Stimulated activated CD8-positive, alpha-beta memory T cell treated with anti-CD3 and anti-CD28 coated beads, Interleukin-12 subunit alpha, Interleukin-12 subunit beta, amount 100 ng/mL, for 24 hours (primary cell): ENCODE data around the gene CRTC1.

Experiments
- DNase-seq: peaks from one replicate; pipeline ENCODE4 v3.0.0-alpha.2; 2020; ENCODE audit errors: extremely low read depth

The CRTC1 gene, protein sequence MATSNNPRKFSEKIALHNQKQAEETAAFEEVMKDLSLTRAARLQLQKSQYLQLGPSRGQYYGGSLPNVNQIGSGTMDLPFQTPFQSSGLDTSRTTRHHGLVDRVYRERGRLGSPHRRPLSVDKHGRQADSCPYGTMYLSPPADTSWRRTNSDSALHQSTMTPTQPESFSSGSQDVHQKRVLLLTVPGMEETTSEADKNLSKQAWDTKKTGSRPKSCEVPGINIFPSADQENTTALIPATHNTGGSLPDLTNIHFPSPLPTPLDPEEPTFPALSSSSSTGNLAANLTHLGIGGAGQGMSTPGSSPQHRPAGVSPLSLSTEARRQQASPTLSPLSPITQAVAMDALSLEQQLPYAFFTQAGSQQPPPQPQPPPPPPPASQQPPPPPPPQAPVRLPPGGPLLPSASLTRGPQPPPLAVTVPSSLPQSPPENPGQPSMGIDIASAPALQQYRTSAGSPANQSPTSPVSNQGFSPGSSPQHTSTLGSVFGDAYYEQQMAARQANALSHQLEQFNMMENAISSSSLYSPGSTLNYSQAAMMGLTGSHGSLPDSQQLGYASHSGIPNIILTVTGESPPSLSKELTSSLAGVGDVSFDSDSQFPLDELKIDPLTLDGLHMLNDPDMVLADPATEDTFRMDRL

DNA sequence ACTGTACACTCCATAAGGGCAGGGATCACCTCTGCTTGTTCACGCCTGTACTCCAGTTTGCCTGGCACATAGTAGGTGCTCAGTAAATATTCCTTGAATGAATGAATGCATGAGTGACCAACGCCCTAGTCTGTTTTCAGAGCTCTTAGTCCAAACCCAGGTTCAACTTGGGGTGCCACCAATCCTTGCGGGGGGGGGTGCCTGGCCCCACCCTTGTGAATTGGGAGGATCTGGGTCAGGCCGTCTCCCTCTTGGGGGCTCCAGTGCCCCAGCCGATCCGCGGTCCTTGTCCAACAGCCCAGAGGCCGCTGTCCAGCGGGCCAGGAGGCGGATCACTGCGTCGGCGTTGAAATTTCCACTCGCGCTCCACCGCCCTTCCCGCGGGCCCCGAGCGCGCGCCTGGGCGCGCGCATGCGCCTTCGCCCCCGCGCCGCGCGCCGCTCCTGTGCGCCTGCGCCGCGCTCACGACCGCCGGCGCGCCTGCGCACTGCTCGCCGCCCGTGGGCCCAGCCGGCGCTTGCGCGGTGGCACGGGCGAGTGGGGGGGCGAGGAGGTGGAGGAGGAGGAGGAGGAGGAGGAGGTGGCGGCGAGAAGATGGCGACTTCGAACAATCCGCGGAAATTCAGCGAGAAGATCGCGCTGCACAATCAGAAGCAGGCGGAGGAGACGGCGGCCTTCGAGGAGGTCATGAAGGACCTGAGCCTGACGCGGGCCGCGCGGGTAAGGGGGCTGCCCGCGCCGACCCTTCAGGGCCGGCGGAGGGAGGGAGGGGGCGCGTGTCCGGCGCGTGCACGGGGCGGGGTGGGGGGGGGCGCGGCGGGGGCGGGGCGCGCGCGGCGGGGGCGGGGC is at the start of gene CRTC1:
TSS of gene CRTC1 (plus strand) at position 572 of the 849 bp plus-strand sequence. CDS start at position 595, 23 bp downstream.
- peak; percentile 76 for DNase-seq

DNA sequence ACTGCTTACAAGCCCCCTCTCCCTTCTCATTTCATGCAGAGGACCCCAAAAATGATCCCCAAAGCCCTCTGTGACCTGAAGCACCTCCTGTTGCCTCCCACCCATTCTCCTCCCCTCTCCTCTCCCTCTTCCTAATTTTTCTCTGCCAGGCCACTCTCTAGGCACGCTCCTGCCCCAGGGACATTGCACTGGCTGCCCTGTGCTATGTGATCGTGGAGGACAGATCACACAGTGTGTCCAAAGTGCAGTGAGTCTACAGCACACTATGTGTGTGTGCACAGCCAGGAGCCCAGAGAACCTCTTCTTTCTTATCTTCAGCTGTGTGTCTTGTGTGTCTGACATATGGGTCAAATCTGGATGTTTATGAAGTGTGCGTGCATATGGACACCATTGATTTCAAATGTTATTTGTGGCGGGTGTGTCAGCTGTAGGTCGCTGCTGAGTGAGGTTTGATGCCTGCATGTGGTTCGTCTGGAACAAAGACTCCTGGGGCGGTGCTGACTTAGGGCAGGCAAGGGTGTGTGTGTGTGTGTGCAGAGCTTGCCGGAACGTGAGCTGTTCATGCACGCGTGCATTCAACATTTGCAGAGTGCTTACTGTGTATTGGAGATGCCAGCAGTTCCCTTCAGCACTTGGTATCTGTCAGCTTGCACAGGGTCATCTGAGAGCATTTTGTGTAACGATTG is 48.7 kb upstream of the CRTC1 start:
- no peak for DNase-seq

GRCh38 chr19:18635831-18636182 is 47.7 kb upstream of the CRTC1 start:
- no peak for DNase-seq

- DNase-seq: peak; percentile 93
Measured at GRCh38 chr19:18636183-18636968, 47.1 kb upstream of the CRTC1 start.

DNA sequence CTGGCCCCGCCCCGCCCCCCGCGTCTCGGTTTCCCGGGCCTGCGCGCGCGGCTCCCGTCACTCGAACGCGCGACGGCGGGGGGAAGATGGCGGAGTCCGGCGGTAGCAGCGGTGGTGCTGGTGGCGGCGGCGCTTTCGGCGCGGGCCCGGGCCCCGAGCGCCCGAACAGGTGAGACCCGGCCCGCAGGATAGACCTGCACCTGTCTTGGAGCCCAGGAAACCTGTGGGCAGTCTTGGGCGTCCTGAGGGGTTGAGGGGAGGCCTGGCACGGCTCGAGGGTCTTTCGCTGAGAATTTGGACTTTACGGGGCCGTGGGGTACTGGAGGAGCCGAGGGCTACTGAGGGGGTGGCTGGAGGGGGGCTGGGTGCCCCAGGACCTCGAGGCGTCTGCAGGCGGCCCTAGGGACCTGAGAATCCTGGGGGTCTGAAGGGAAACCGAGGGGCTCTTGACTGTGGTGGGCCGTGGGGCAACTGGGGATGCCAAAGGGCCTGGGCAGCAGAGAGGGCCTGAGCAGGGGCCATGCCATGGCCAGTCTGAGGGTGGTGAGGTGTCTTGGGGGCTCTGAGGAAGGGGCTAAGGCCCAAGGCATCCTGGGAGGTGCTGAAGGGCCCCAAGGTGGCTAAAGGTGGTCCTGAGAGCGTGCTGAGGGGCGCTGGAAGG is 46.4 kb upstream of the CRTC1 start, which contains the start of gene KLHL26:
TSS of gene KLHL26 (plus strand) at position 60 of the 661 bp plus-strand sequence. CDS start at position 87, 27 bp downstream.
- no peak for DNase-seq

GRCh38 chr19:18637673-18638630 is 45.5 kb upstream of the CRTC1 start:
- no peak for DNase-seq

GRCh38 chr19:18639706-18640243 is 43.7 kb upstream of the CRTC1 start:
- DNase-seq: no peak

DNA sequence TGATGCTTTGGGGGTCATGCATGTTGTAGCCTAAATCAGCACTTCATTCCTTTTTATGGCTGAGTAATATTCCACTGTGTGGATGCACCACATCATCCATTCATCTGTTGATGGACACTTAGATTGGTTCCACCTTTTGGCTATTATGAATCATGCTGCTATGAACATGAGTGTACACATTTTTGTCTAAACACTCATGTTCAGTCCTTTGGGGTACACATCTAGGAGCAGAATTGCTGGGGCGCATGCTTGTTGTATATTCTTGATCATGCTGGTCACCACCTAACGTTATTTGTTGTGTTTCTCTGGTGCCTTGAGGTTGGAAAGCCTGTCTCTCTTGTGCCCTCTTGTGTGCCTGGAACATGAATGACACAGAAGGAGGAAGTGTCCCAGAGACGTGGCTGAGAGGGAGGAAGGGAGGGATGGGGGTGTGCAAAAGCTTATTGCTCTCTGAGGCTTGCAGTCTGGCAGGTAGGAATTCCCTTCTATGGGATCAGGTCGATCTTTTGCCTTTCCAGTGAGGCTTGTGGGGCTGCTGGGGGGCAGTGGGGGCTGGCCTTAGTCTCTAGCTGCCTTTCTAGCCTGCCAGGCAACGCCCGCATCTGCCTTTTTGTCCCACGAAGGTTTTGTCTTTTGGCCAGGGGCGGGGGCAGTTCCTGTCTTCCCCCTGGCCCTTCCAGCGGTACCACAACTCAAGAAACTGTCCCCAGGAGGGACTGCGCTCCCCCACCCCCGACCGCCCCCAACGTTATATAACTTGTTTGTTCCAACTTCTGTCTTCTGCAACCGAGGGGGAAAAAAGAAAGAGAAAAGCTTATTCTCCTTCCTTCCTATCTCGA is 39.1 kb upstream of the CRTC1 start:
- no peak for DNase-seq

DNA sequence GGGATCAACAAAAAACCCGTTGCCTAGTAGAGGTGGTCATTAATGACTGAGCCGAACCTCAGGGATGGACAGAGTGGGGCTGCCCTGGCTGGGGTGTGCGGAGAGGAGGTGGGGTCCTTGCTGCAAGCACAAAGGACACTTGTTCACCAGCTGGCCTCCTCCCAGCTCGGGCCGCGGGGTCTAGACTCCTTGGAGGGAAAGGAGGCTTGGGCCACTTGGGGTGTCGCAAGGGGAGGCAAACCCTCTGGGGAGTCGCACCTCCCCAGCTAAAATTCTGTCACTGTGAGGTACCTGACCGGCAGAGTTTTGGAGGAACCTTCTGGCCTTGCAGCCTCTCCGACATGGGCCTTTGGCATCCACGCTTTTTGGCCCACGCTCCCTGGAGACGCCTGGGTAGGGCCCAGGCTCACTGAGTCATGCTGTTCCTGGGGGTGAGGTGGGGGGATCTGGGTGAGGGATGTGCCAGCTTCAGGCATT is 38.4 kb upstream of the CRTC1 start:
- DNase-seq: no peak

DNA sequence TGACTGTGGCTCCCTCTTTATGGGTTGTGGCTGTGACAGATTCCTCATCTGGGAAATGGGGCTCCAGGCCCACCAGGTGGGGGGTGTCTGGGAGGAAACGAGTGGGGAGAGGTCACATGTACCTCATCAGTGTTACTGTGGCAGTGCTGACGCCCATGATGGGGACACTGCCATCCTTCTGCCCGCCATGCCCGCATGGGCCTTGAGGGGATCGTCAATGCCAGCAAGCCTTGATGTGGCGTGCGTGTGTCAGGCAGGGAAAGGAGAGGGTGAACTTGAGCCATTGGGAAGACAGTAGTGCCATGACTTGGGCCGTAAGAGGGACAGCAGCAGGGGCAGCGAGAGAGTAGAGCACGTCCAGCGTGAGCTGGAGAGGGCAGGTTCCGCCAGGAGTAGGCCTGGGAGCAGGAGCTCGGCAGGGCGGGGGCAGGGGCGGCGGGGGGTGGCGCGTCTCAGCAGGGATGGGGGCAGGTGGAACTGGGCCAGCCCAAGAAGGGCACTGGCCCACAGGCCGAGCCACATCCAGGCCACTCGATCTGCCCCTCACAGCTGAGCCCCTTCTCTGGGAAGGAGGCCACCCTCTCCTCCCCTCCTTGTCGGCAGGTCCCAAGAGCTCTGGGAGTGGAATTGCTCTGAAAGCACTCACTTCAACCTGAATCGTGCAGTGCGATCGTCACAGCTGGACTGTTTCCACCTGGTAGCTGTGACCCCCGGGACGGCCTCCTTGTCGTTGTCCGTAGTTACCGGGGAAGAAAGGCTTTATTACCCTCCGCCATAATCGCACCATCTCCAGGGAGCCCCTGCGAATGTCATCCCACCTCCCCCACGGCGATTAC is 36.7 kb upstream of the CRTC1 start:
- no peak for DNase-seq

- DNase-seq: no peak
Measured at GRCh38 chr19:18647371-18647767, 36.1 kb upstream of the CRTC1 start.

DNA sequence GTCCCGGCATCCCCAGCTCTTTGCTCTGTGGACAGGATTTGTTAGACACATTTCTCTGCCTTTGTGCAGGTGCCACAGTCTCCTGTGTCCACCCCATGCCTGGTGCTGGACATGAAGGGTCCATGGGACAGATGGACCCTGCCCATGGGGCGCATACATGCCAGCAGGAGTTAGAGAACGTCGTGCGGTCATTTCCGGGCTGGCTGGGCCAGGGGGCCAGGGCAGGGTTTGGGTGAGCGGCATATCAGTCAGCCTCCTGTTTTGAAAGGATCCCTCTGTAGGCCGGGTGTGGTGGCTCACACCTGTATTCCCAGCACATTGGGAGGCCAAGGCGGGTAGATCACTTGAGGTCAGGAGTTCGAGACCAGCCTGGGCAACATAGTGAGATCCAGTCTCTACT is 35.7 kb upstream of the CRTC1 start:
- no peak for DNase-seq

DNA sequence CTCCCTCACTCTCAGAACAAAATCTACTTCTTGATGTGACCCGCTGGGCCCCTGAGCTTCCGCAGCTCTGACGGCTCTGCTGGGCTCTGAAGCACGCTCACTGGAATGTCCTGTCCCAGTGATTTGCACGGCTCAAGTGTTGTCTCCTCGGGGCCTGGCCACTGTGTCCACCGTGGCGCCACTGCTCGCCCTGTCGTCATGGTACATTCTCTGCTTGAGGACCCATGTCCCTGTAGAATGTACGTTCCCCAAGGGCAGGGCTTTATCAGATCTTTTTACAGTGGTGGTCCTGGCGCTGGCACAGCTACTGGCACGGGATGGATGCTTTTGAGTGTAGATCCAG is 34.5 kb upstream of the CRTC1 start:
- DNase-seq: no peak

GRCh38 chr19:18649371-18650020 is 34.0 kb upstream of the CRTC1 start:
- DNase-seq: no peak

DNA sequence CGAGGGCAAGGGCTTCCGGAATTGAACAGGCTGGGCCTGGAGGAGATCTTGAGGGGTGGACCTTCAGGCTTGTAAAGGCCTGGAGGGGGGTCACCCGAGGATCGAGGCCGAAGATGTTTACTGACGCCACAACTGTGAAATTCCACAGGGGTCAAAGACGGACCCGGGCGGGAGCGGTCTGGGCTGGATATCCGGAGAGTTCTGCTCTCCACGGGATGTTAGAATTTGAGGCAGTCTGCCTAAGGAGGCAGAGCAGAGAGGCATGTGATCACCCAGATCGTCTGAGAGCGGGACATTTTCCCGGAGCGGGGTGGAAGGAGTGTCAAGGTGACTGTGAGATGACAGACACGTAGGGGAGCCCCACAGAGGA is 33.5 kb upstream of the CRTC1 start:
- DNase-seq: no peak

DNA sequence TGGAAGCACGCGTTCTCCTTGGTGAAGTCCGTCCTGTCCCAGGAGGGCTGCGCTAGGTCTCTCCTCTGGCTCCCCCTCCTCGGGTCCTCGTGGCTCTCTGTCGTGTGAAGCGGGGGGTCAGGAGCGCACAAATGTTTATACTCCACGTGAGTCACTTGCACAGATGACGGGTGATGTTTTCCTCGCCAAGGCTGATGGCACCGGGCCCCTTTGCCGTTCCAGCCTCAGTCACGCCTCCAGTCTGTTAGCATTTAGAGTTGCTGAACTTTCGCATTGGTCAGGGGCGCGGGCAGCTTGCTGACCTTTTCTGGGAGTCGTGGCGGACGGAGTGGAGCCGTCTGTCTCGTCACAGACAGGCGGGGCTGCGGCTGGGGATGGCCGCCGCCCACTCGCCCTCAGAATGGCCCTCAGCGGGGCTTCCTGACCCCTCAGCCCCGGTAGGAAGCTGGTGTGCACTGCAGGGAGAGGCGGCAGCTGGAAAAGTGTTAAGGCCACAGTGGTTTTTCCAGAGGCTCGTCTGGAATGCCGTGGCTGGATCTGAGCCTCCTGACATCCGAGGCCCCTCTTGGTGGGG is 32.9 kb upstream of the CRTC1 start:
- DNase-seq: no peak
